Endodermal cell (in vitro differentiated cells): Measurements from ENCODE around the gene MICB. TPM values are rescaled to one million over a fixed set of nuclear protein-coding genes. Genes with fewer than 3 reads are reported as not detected.
"Not testable (repeated sequence)": the region's sequence is repeated elsewhere in the genome, so short reads cannot be mapped to it uniquely, and the experiment has no call there.

ENCODE experiments used
- DNase-seq: peaks from one replicate; pipeline ENCODE4 v3.0.0-alpha.2; 2017
- H3K27ac ChIP-seq: 2 replicates; pipeline ENCODE4 v1.5.1; 2013; ENCODE audit warnings: mild to moderate bottlenecking, low read depth, low read length, moderate library complexity
- H3K27me3 ChIP-seq: 2 replicates; pipeline ENCODE4 v1.6.1; 2013; ENCODE audit warnings: mild to moderate bottlenecking, low read length, moderate library complexity; ENCODE audit not compliant: insufficient read depth, control insufficient read depth, poor library complexity, severe bottlenecking
- H3K36me3 ChIP-seq: 2 replicates; pipeline ENCODE4 v1.7.0; 2013; ENCODE audit warnings: mild to moderate bottlenecking, low read length, moderate library complexity; ENCODE audit not compliant: control insufficient read depth, insufficient read depth
- H3K4me1 ChIP-seq: one replicate; pipeline ENCODE4 v1.7.0; 2013; ENCODE audit warnings: low read length; ENCODE audit not compliant: control insufficient read depth, insufficient read depth
- H3K4me3 ChIP-seq: 2 replicates; pipeline ENCODE4 v1.5.1; 2013; ENCODE audit warnings: mild to moderate bottlenecking, low read length, moderate library complexity
- H3K9ac ChIP-seq: 2 replicates; pipeline ENCODE4 v1.6.1; 2013; ENCODE audit warnings: mild to moderate bottlenecking, low read length, moderate library complexity; ENCODE audit not compliant: poor library complexity, severe bottlenecking; ENCODE audit errors: extremely low read depth
- H3K9me3 ChIP-seq: 2 replicates; pipeline ENCODE4 v1.6.1; 2013; ENCODE audit warnings: mild to moderate bottlenecking, low read length, moderate library complexity; ENCODE audit not compliant: control insufficient read depth
- H3K27ac Mint-ChIP-seq: 2 replicates; pipeline ENCODE4 v1.8.0; 2020; ENCODE audit warnings: mixed read lengths
- H3K27me3 Mint-ChIP-seq: 2 replicates; pipeline ENCODE4 v1.8.0; 2021; ENCODE audit warnings: mild to moderate bottlenecking, mixed read lengths; ENCODE audit not compliant: insufficient read depth
- H3K36me3 Mint-ChIP-seq: 2 replicates; pipeline ENCODE4 v1.8.0; 2020; ENCODE audit warnings: low read depth, mixed read lengths
- H3K4me1 Mint-ChIP-seq: 2 replicates; pipeline ENCODE4 v1.8.0; 2020; ENCODE audit warnings: mixed read lengths
- H3K4me3 Mint-ChIP-seq: 2 replicates; pipeline ENCODE4 v1.8.0; 2020; ENCODE audit warnings: mild to moderate bottlenecking, moderate library complexity, mixed read lengths
- H3K9me3 Mint-ChIP-seq: 2 replicates; pipeline ENCODE4 v1.8.0; 2020; ENCODE audit warnings: mild to moderate bottlenecking, mixed read lengths
- WGBS, 2 experiments: methylation state at CpG; one replicate each; pipeline versions ENCODE4 v1.1.5 to v1.1.7; 2013; ENCODE audit warnings: missing lambda C conversion rate in 2 of 2, mixed read lengths in 1 of 2; ENCODE audit not compliant: insufficient coverage in 1 of 2, insufficient read length in 1 of 2; 5-methylcytosine and 5-hydroxymethylcytosine counted together
- total RNA-seq, 2 donors: library from RNA; stranded (reverse); fragmentation: NEBNext Ultra II Directional in 1 of 2; extraction: Animal tissue kit (Norgen Biotek cat#: 25700) in 1 of 2; gene quantifications; 2 replicates in 1 of 2; 3 replicates in 1 of 2; pipeline ENCODE4 v1.2.1, GENCODE V29; 2021
- TF ChIP-seq, protein P1 (sequence below): fragments of 200-600 bp; sonication (generic); conservative IDR thresholded peaks from 2 replicates; pipeline ENCODE4 v1.5.0; 2021; ENCODE audit warnings: antibody characterized with exemption, mild to moderate bottlenecking

The MICB gene
- total RNA-seq, 2 donors from 2014 or later = 8.2 to 8.5 TPM

DNA sequence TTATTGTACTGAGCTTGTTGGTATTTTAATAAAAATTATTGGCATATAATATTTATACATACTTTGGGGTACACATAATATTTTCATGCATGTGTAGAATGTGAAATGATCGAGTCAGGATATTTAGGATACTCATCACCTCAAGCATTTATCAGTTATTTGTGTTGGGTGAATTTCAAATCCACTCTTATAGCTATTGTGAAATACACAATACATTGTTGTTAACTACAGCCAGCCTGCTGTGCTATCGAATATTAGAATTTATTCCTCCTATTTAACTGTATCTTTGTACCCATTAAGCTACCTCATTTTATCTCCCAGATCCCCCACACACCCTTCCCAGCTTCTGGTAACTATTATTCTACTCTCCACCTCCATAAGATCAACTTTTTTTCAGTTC is 14.6 kb upstream of the MICB start:
- peak; percentile 1 for DNase-seq
- H3K4me1 Mint-ChIP-seq = no peaks in the 10 kb centered on the region
- no peaks in the 10 kb centered on the region for H3K36me3 ChIP-seq
- 80 to 86% methylated on average over 1 of the region's 2 CpGs for WGBS, 2 experiments
- no peak overlapping the region for H3K4me3 ChIP-seq
- H3K9me3 ChIP-seq = no peaks in the 10 kb centered on the region
- H3K4me3 Mint-ChIP-seq = no peak overlapping the region
- TF ChIP-seq, protein P1, sequence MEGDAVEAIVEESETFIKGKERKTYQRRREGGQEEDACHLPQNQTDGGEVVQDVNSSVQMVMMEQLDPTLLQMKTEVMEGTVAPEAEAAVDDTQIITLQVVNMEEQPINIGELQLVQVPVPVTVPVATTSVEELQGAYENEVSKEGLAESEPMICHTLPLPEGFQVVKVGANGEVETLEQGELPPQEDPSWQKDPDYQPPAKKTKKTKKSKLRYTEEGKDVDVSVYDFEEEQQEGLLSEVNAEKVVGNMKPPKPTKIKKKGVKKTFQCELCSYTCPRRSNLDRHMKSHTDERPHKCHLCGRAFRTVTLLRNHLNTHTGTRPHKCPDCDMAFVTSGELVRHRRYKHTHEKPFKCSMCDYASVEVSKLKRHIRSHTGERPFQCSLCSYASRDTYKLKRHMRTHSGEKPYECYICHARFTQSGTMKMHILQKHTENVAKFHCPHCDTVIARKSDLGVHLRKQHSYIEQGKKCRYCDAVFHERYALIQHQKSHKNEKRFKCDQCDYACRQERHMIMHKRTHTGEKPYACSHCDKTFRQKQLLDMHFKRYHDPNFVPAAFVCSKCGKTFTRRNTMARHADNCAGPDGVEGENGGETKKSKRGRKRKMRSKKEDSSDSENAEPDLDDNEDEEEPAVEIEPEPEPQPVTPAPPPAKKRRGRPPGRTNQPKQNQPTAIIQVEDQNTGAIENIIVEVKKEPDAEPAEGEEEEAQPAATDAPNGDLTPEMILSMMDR = no peak
- no peaks in the 10 kb centered on the region for H3K36me3 Mint-ChIP-seq
- no peaks in the 10 kb centered on the region for H3K27me3 ChIP-seq
- peaks cover 14% of the 10 kb centered on the region for H3K27me3 Mint-ChIP-seq
- no peak overlapping the region for H3K27ac ChIP-seq
- no peak overlapping the region for H3K9ac ChIP-seq
- H3K27ac Mint-ChIP-seq = no peak overlapping the region
- no peaks in the 10 kb centered on the region for H3K9me3 Mint-ChIP-seq
- H3K4me1 ChIP-seq = no peaks in the 10 kb centered on the region

GRCh38 chr6:31485055-31485454 is 12.9 kb upstream of the MICB start:
- Histone ChIP-seq H3K27me3 (no peaks in the 10 kb centered on the region), H3K27ac (no peak overlapping the region), H3K9me3 (no peaks in the 10 kb centered on the region), H3K9ac (no peak overlapping the region), H3K4me3 (no peak overlapping the region), H3K4me1 (no peaks in the 10 kb centered on the region), H3K36me3 (no peaks in the 10 kb centered on the region)
- no peak overlapping the region for H3K27ac Mint-ChIP-seq
- DNase-seq = no peak
- peaks cover 11% of the 10 kb centered on the region for H3K27me3 Mint-ChIP-seq
- no peak overlapping the region for H3K4me3 Mint-ChIP-seq
- no peaks in the 10 kb centered on the region for H3K9me3 Mint-ChIP-seq
- 87 to 100% methylated on average over 1 of the region's 1 CpG for WGBS, 2 experiments
- TF ChIP-seq, protein P1 = no peak
- no peaks in the 10 kb centered on the region for H3K4me1 Mint-ChIP-seq
- H3K36me3 Mint-ChIP-seq = no peaks in the 10 kb centered on the region

DNA sequence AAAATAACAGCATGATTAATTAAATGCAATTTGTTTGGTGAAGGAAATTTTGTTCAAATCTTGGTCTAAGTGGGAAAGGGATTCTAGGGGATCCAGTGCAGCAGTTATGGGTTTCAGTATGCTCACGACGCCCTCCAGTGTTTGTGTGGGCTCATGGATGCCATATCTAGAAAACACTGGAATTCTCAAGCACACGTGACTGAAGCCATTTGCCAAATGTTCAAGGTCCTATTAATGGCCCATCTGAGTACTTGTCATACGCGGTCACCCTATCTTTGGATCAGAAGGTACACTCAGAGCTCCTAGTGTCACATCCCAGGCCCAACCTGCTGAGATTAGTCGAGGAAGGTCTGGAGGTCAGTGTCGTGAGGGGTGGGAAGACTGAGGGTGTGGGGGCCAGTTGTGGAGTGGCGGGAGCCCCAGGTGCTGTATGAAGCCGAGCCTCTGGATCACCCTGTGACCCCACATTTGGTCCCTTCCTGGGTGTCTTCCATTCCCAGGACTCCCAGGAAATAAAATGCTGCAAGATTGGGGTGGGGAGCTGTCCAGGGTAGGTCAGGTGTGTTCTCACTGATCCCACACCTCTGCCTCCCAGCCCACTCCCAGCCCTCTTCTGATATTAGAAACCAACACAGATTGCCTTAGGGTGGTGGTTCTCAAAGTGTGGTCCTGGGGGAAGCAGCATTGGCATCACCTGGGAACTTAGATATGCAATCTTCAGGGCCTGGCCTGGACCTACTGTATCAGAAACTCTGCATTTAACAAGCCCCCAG is 11.7 kb upstream of the MICB start:
- H3K9me3 Mint-ChIP-seq, H3K36me3 ChIP-seq, H3K36me3 Mint-ChIP-seq, H3K4me3 ChIP-seq, H3K9ac ChIP-seq, H3K27me3 ChIP-seq, H3K27ac Mint-ChIP-seq, H3K4me1 ChIP-seq, H3K27ac ChIP-seq, H3K9me3 ChIP-seq, H3K4me3 Mint-ChIP-seq, H3K4me1 Mint-ChIP-seq: not testable (repeated sequence)
- DNase-seq = peak; percentile 45
- peaks cover 10% of the 10 kb centered on the region for H3K27me3 Mint-ChIP-seq
- no CpG with 5 or more reads among the region's 9 CpGs for WGBS, 2 experiments

DNA sequence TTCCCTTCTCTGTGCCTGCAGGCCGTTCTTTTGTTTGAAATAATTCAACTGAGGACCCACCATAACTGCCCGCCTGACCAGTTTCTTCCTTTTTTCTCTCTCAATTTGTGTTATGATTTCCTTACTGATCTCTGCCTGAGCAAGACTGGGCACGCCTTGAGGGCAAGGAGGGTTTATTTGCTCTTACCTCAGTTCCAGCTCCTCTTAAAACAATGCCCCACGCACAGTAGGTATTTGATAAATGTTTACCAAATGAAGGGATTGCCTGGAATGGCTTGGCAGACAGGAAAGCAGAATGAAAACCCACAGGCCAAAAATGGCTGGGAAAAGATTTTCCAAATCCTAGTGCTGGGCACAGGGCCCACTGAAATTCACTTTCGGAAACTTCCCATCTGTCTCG is 10.3 kb upstream of the MICB start:
- H3K4me1 ChIP-seq, H3K36me3 ChIP-seq, H3K27me3 ChIP-seq, H3K27ac ChIP-seq, H3K27ac Mint-ChIP-seq, H3K4me1 Mint-ChIP-seq, H3K9ac ChIP-seq, H3K9me3 Mint-ChIP-seq, H3K36me3 Mint-ChIP-seq, H3K4me3 Mint-ChIP-seq, H3K9me3 ChIP-seq, H3K4me3 ChIP-seq: not testable (repeated sequence)
- H3K27me3 Mint-ChIP-seq = peaks cover 16% of the 10 kb centered on the region
- DNase-seq = peak; percentile 11
- WGBS, 2 experiments = 77 to 80% methylated on average over 2 to 6 of the region's 6 CpGs
